Mucosa of gallbladder (tissue), 1 donor: Measurements from ENCODE around the gene ATP6V1C2. TPM values are rescaled to one million over a fixed set of nuclear protein-coding genes. Genes with fewer than 3 reads are reported as not detected.
A peak's percentile ranks its signal among the peaks of the same experiment; 100 is the strongest.
"Not testable (repeated sequence)": the region's sequence is repeated elsewhere in the genome, so short reads cannot be mapped to it uniquely, and the experiment has no call there.

ENCODE experiments used
- DNase-seq: peaks from one replicate; pipeline ENCODE4 v3.0.0-alpha.2; 2020; ENCODE audit warnings: low spot score
- total RNA-seq: library from RNA; stranded (reverse); gene quantifications from one replicate; pipeline ENCODE4 v1.2.1, GENCODE V29; 2021
- donor health status: DM: no; HTN: no; CAD: no.

The ATP6V1C2 gene
- total RNA-seq, 1 donor from 2014 or later: 0.26 TPM

GRCh38 chr2:10813163-10814138 is 92.0 kb downstream of the ATP6V1C2 start:
- DNase-seq: not testable (repeated sequence)

- no peak for DNase-seq
Measured at GRCh38 chr2:10814142-10814541, 92.7 kb downstream of the ATP6V1C2 start.

GRCh38 chr2:10814571-10815331 is 93.3 kb downstream of the ATP6V1C2 start:
- DNase-seq: no peak

GRCh38 chr2:10817413-10817812 is 96.0 kb downstream of the ATP6V1C2 start:
- DNase-seq: no peak

GRCh38 chr2:10818305-10818704 is 96.9 kb downstream of the ATP6V1C2 start:
- DNase-seq: not testable (repeated sequence)

GRCh38 chr2:10818984-10819383 is 97.6 kb downstream of the ATP6V1C2 start:
- DNase-seq: no peak

- no peak for DNase-seq
Measured at GRCh38 chr2:10819714-10820314, 98.4 kb downstream of the ATP6V1C2 start.

- DNase-seq: no peak
Measured at GRCh38 chr2:10820562-10820961, 99.1 kb downstream of the ATP6V1C2 start.

- no peak for DNase-seq
Measured at GRCh38 chr2:10820978-10821695, 99.7 kb downstream of the ATP6V1C2 start.

GRCh38 chr2:10824191-10824590 is 102.8 kb downstream of the ATP6V1C2 start:
- no peak for DNase-seq

GRCh38 chr2:10826026-10826425 is 104.6 kb downstream of the ATP6V1C2 start:
- no peak for DNase-seq

GRCh38 chr2:10826625-10827024 is 105.2 kb downstream of the ATP6V1C2 start:
- DNase-seq: no peak

- no peak for DNase-seq
Measured at GRCh38 chr2:10828346-10828745, 106.9 kb downstream of the ATP6V1C2 start.

GRCh38 chr2:10829299-10829698 is 107.9 kb downstream of the ATP6V1C2 start:
- no peak for DNase-seq

- no peak for DNase-seq
Measured at GRCh38 chr2:10830203-10830602, 108.8 kb downstream of the ATP6V1C2 start.

GRCh38 chr2:10830641-10831399 is 109.4 kb downstream of the ATP6V1C2 start:
- DNase-seq: no peak

- no peak for DNase-seq
Measured at GRCh38 chr2:10831400-10831985, 110.1 kb downstream of the ATP6V1C2 start.

- DNase-seq: peak; percentile 83
Measured at GRCh38 chr2:10832203-10832936, 110.9 kb downstream of the ATP6V1C2 start.

- no peak for DNase-seq
Measured at GRCh38 chr2:10833021-10833420, 111.6 kb downstream of the ATP6V1C2 start.
